Fibroblast of lung (primary cell): ENCODE measurements around the gene UQCRQ.

Experiments
- EZH2 ChIP-seq: IDR thresholded peaks from 2 replicates; pipeline ENCODE4 v1.5.1; 2012; ENCODE audit warnings: low read length, control low read depth, mild to moderate bottlenecking; ENCODE audit errors: missing control alignments
- TF ChIP-seq, protein P1 (sequence below), 2 donors: IDR thresholded peaks in 1 of 2; conservative IDR thresholded peaks in 1 of 2; 1 replicate in 1 of 2; 2 replicates in 1 of 2; pipeline ENCODE4 v1.5.1; 2011 to 2012; ENCODE audit warnings: low read length in 2 of 2, control low read depth in 1 of 2, inconsistent platforms in 1 of 2, low read depth in 1 of 2, mild to moderate bottlenecking in 1 of 2

DNA sequence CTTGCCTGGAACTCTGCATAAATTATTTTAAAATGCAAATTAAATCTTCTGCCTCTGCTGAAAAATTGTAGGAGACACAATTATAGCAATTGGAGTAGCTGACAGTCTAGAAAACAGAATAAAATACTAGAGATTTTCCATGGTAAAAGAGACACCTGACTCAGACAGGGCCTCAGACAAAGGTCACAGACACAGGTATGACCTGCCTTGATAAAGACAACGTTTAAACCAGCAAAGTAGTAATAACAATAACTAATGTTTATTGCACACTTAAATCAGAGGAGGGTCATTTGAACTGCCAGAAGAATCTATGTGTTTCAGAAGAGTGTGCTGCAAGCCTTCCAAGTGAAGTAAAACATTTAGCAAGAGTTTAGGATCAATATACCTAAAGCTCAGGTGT lies 49.4 kb upstream of the UQCRQ start:
- no peak for TF ChIP-seq EZH2
- TF ChIP-seq, protein P1, sequence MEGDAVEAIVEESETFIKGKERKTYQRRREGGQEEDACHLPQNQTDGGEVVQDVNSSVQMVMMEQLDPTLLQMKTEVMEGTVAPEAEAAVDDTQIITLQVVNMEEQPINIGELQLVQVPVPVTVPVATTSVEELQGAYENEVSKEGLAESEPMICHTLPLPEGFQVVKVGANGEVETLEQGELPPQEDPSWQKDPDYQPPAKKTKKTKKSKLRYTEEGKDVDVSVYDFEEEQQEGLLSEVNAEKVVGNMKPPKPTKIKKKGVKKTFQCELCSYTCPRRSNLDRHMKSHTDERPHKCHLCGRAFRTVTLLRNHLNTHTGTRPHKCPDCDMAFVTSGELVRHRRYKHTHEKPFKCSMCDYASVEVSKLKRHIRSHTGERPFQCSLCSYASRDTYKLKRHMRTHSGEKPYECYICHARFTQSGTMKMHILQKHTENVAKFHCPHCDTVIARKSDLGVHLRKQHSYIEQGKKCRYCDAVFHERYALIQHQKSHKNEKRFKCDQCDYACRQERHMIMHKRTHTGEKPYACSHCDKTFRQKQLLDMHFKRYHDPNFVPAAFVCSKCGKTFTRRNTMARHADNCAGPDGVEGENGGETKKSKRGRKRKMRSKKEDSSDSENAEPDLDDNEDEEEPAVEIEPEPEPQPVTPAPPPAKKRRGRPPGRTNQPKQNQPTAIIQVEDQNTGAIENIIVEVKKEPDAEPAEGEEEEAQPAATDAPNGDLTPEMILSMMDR (conservative IDR thresholded peaks at IDR 0.05 in 1 of 2, IDR thresholded peaks at IDR 0.05 in 1 of 2; ENCODE audit: low read depth in 1 of 2, low read length in 2 of 2) = no peak
